ENCODE data around the gene SLC66A1.

DNA sequence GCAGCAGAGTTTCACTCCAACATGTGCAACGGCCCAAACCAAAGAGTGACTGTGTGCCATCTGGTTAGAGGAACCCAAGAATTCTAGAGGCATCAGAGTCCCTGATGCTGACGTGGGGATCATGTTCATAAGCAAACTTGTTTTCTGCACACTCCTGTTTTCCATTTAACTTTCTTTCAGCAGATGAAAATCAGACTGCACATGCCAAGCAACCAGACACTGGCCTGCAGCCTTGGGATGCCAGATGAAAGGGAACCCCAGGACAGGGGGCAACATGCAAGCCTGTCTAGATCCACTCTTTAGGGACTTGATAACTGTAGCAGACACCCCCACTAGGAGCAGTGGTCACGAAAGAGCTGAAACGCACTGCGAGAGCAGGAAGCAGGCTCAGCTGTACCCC lies 56.8 kb downstream of the SLC66A1 start:
- TF ChIP-seq, protein P1, sequence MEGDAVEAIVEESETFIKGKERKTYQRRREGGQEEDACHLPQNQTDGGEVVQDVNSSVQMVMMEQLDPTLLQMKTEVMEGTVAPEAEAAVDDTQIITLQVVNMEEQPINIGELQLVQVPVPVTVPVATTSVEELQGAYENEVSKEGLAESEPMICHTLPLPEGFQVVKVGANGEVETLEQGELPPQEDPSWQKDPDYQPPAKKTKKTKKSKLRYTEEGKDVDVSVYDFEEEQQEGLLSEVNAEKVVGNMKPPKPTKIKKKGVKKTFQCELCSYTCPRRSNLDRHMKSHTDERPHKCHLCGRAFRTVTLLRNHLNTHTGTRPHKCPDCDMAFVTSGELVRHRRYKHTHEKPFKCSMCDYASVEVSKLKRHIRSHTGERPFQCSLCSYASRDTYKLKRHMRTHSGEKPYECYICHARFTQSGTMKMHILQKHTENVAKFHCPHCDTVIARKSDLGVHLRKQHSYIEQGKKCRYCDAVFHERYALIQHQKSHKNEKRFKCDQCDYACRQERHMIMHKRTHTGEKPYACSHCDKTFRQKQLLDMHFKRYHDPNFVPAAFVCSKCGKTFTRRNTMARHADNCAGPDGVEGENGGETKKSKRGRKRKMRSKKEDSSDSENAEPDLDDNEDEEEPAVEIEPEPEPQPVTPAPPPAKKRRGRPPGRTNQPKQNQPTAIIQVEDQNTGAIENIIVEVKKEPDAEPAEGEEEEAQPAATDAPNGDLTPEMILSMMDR (IDR thresholded peaks at IDR 0.05), result no peak
- TF ChIP-seq EZH2 (IDR thresholded peaks at IDR 0.05), result no peak
- TF ChIP-seq EZH2phosphoT487 (IDR thresholded peaks at IDR 0.05), result no peak
